Tibial artery (tissue), 4 donors: Measurements from ENCODE around the gene MCHR1.
"Not testable (repeated sequence)": the region's sequence is repeated elsewhere in the genome, so short reads cannot be mapped to it uniquely, and the experiment has no call there.

Experiments
- DNase-seq, 2 donors: peaks; one replicate each; pipeline ENCODE4 v3.0.0-alpha.2; 2019
- H3K27ac ChIP-seq, 2 donors: fragments of 200-600 bp; sonication (generic) in 1 of 2; 1 replicate in 1 of 2; 2 replicates in 1 of 2; pipeline ENCODE4 v1.5.1; 2018 to 2019; ENCODE audit warnings: mild to moderate bottlenecking in 1 of 2
- H3K27me3 ChIP-seq, 2 donors: fragments of 200-600 bp; sonication (generic) in 1 of 2; one replicate each; pipeline versions ENCODE4 v1.5.1 to v1.6.0; 2016 to 2019
- H3K36me3 ChIP-seq, 3 donors: fragments of 200-600 bp; sonication (generic) in 2 of 3; one replicate each; pipeline ENCODE4 v1.5.1; 2016 to 2019; ENCODE audit warnings: mild to moderate bottlenecking in 2 of 3
- H3K4me1 ChIP-seq, 4 donors: fragments of 200-600 bp; sonication (generic) in 2 of 4; 1 replicate in 3 of 4; 2 replicates in 1 of 4; pipeline ENCODE4 v1.5.1; 2016 to 2019
- H3K4me3 ChIP-seq, 2 donors: fragments of 200-600 bp; sonication (generic) in 1 of 2; 1 replicate in 1 of 2; 2 replicates in 1 of 2; pipeline ENCODE4 v1.5.1; 2018 to 2019; ENCODE audit warnings: mild to moderate bottlenecking in 2 of 2
- H3K9me3 ChIP-seq, 3 donors: fragments of 200-600 bp; sonication (generic) in 1 of 3; one replicate each; pipeline ENCODE4 v1.5.1; 2016 to 2019
- intact Hi-C: fragments of 100-400 bp; cut with DNase I; formaldehyde crosslinking; loops from one replicate; pipeline ENCODE4 v1.15.0; 2023; ENCODE audit warnings: low total_unique reads
- TF ChIP-seq, protein P1 (sequence below), 2 experiments: fragments of 200-600 bp in 1 of 2; fragments of 450-650 bp in 1 of 2; IDR thresholded peaks; one replicate each; pipeline ENCODE4 v1.5.1; 2017 to 2019; ENCODE audit warnings: antibody characterized with exemption in 2 of 2, mild to moderate bottlenecking in 1 of 2, moderate library complexity in 1 of 2

The MCHR1 gene

DNA sequence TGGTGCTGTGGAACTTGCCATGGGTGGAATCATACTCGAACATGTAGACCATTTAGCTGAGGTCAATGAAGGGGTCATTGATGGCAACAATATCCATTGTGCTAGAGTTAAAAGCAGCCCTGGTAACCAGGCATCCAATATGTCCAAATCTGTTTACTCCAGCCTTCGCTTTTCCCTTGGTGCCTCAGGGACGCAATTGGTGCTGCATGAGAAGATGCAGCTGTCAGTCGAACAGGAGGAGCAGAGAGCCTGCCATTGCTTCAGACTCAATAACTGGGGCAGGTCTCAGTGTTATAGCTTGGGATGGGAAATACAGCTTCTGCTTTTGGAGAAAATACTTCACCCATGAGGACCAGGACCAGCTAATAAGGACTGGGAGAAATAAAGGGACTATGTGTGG is 5.0 kb upstream of the MCHR1 start:
- intact Hi-C loops = no loop called here
- no peak overlapping the region for H3K27ac ChIP-seq
- H3K4me3 ChIP-seq = no peak overlapping the region
- H3K27me3 ChIP-seq = peaks cover 0 to 15% of the 10 kb centered on the region in 2 donors
- TF ChIP-seq, protein P1, sequence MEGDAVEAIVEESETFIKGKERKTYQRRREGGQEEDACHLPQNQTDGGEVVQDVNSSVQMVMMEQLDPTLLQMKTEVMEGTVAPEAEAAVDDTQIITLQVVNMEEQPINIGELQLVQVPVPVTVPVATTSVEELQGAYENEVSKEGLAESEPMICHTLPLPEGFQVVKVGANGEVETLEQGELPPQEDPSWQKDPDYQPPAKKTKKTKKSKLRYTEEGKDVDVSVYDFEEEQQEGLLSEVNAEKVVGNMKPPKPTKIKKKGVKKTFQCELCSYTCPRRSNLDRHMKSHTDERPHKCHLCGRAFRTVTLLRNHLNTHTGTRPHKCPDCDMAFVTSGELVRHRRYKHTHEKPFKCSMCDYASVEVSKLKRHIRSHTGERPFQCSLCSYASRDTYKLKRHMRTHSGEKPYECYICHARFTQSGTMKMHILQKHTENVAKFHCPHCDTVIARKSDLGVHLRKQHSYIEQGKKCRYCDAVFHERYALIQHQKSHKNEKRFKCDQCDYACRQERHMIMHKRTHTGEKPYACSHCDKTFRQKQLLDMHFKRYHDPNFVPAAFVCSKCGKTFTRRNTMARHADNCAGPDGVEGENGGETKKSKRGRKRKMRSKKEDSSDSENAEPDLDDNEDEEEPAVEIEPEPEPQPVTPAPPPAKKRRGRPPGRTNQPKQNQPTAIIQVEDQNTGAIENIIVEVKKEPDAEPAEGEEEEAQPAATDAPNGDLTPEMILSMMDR (IDR thresholded peaks at IDR 0.05) = no peak
- peaks cover 0 to 7% (median 5%) of the 10 kb centered on the region in 4 donors for H3K4me1 ChIP-seq
- H3K9me3 ChIP-seq = no peaks in the 10 kb centered on the region
- DNase-seq = no peak
- H3K36me3 ChIP-seq = no peaks in the 10 kb centered on the region

DNA sequence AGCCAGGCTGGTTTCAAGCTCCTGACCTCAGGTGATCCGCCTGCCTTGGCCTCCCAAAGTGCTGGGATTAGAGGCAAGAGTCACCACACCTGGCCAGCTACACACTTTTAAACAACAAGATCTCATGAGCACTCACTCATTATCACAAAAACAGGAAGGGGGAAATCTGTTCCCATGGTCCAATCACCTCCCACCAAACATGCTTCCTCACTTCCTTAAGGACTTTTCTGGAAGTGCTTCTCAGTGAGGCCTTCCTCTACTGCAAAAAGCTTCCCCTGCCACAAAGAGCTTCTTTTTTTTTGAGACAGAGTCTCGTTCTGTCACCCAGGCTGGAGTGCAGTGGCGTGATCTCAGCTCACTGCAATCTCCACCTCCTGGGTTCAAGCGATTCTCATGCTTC is 3.1 kb upstream of the MCHR1 start:
- DNase-seq, H3K36me3 ChIP-seq, H3K4me3 ChIP-seq, H3K27ac ChIP-seq, H3K9me3 ChIP-seq, intact Hi-C loops: not testable (repeated sequence)
- Histone ChIP-seq H3K27me3 (peaks cover 0 to 26% of the 10 kb centered on the region in 2 donors), H3K4me1 (peaks cover 0 to 20% (median 12%) of the 10 kb centered on the region in 4 donors)

GRCh38 chr22:40676644-40677043 is 2.6 kb upstream of the MCHR1 start:
- H3K36me3 ChIP-seq = no peaks in the 10 kb centered on the region
- H3K9me3 ChIP-seq = no peaks in the 10 kb centered on the region
- no peak overlapping the region for H3K27ac ChIP-seq
- no peak overlapping the region for H3K4me3 ChIP-seq
- no peak for DNase-seq
- peaks cover 0 to 20% (median 12%) of the 10 kb centered on the region in 4 donors for H3K4me1 ChIP-seq
- intact Hi-C loops = no loop called here
- peaks cover 0 to 30% of the 10 kb centered on the region in 2 donors for H3K27me3 ChIP-seq
- TF ChIP-seq, protein P1 (IDR thresholded peaks at IDR 0.05) = no peak

GRCh38 chr22:40678493-40679248 is 613 bp upstream of the MCHR1 start:
- Histone ChIP-seq H3K9me3 (no peaks in the 10 kb centered on the region), H3K27ac (no peak overlapping the region), H3K4me1 (peaks cover 0 to 31% (median 15%) of the 10 kb centered on the region in 4 donors), H3K27me3 (peaks cover 0 to 30% of the 10 kb centered on the region in 2 donors), H3K36me3 (no peaks in the 10 kb centered on the region), H3K4me3 (no peak overlapping the region)
- intact Hi-C loops = no loop called here
- TF ChIP-seq, protein P1 (IDR thresholded peaks at IDR 0.05) = no peak
- DNase-seq = no peak

GRCh38 chr22:40679964-40680818 is 907 bp downstream of the MCHR1 start:
- Histone ChIP-seq H3K4me3 (no peak overlapping the region), H3K9me3 (no peaks in the 10 kb centered on the region), H3K36me3 (no peaks in the 10 kb centered on the region), H3K27me3 (peaks cover 0 to 35% of the 10 kb centered on the region in 2 donors), H3K27ac (no peak overlapping the region), H3K4me1 (peaks cover 0 to 31% (median 15%) of the 10 kb centered on the region in 4 donors)
- intact Hi-C loops = no loop called here
- TF ChIP-seq, protein P1 (IDR thresholded peaks at IDR 0.05) = no peak
- no peak for DNase-seq

GRCh38 chr22:40680819-40681183 is 1.5 kb downstream of the MCHR1 start:
- no peaks in the 10 kb centered on the region for H3K36me3 ChIP-seq
- intact Hi-C loops = no loop called here
- H3K4me1 ChIP-seq = peaks cover 0 to 31% (median 15%) of the 10 kb centered on the region in 4 donors
- TF ChIP-seq, protein P1 (IDR thresholded peaks at IDR 0.05) = no peak
- no peak overlapping the region for H3K27ac ChIP-seq
- peaks cover 0 to 41% of the 10 kb centered on the region in 2 donors for H3K27me3 ChIP-seq
- no peak for DNase-seq
- no peaks in the 10 kb centered on the region for H3K9me3 ChIP-seq
- no peak overlapping the region for H3K4me3 ChIP-seq
